HCT116 (cell line): ENCODE data around the gene TDO2. TPM values are rescaled to one million over a fixed set of nuclear protein-coding genes. Genes with fewer than 3 reads are reported as not detected.

Experiments
- ATAC-seq: fragments of 200-7000 bp; cut with Tn5 transposase; 2 replicates; pipeline ENCODE4 v1.9.1; 2020; ENCODE audit warnings: mild to moderate bottlenecking, moderate library complexity
- BruUV-seq: library from RNA; stranded (reverse); fragments of 400-500 nt; replicated peaks from 2 replicates; lab custom pipeline; 2021; lab: Mats Ljungman, UMichigan
- CTCF ChIA-PET: fragments of 300-600 bp; sonication (Branson Sonifier 250); formaldehyde crosslinking; loops from one replicate; lab custom pipeline; 2021; ENCODE audit warnings: antibody characterized with exemption; lab: Charles Lee
- POLR2A ChIA-PET: fragments of 300-600, 350-600 bp; sonication (Branson Sonifier 250); formaldehyde crosslinking; loops from one replicate; lab custom pipeline; 2021; ENCODE audit warnings: antibody characterized with exemption; lab: Charles Lee
- RAD21 ChIA-PET, 2 experiments: fragments of 300-600 bp; sonication (Branson Sonifier 250); formaldehyde crosslinking; loops; one replicate each; lab custom pipeline; 2023; ENCODE audit warnings: low total read pairs in 2 of 2; ENCODE audit not compliant: uncharacterized antibody in 2 of 2, unreplicated experiment in 2 of 2, low non-redundant PET in 1 of 2; lab: Charles Lee
- DNase-seq: peaks from one replicate; pipeline ENCODE4 v3.0.0-alpha.2; 2010; ENCODE audit warnings: low read depth, low spot score
- H2AFZ ChIP-seq: fragments of 200-600 bp; shearing (Covaris generic), sonication (generic); 2 replicates; pipeline ENCODE4 v1.6.1; 2017; ENCODE audit warnings: low read depth, mixed run types, mixed read lengths, antibody characterized with exemption, low read length; ENCODE audit not compliant: poor library complexity, severe bottlenecking
- H3K27ac ChIP-seq: 2 replicates; pipeline ENCODE4 v1.5.1; 2012; ENCODE audit warnings: low read depth, low read length
- H3K27me3 ChIP-seq: fragments of 200-600 bp; sonication (generic); 2 replicates; pipeline ENCODE4 v1.6.1; 2016; ENCODE audit warnings: mixed run types, low read length, mixed read lengths; ENCODE audit not compliant: insufficient read depth
- H3K36me3 ChIP-seq, 2 experiments: fragments of 200-500 bp in 1 of 2; fragments of 200-600 bp in 1 of 2; sonication (Bioruptor generic) in 1 of 2; sonication (generic) in 1 of 2; 2 replicates each; pipeline versions ENCODE4 v1.5.1 to v1.6.1; 2014 to 2016; ENCODE audit warnings: low read length in 2 of 2, inconsistent platforms in 1 of 2, mixed read lengths in 1 of 2, mixed run types in 1 of 2; ENCODE audit not compliant: insufficient read depth in 2 of 2, control insufficient read depth in 1 of 2
- H3K4me1 ChIP-seq, 2 experiments: fragments of 200-600 bp in 1 of 2; sonication (generic) in 1 of 2; 2 replicates each; pipeline versions ENCODE4 v1.5.1 to v1.6.1; 2012 to 2017; ENCODE audit warnings: low read length in 2 of 2, inconsistent platforms in 1 of 2, mild to moderate bottlenecking in 1 of 2, mixed read lengths in 1 of 2, mixed run types in 1 of 2, moderate library complexity in 1 of 2; ENCODE audit not compliant: insufficient read depth in 2 of 2, control insufficient read depth in 1 of 2
- H3K4me2 ChIP-seq: fragments of 200-600 bp; sonication (generic); 2 replicates; pipeline ENCODE4 v1.6.1; 2017; ENCODE audit warnings: mixed run types, low read length, mixed read lengths
- H3K4me3 ChIP-seq, 2 experiments: fragments of 200-600 bp in 1 of 2; sonication (generic) in 1 of 2; replicated peaks in 1 of 2; 2 replicates each; pipeline ENCODE4 v1.5.1; 2011 to 2016; ENCODE audit warnings: low read length in 2 of 2, control low read depth in 1 of 2, low read depth in 1 of 2, mild to moderate bottlenecking in 1 of 2, mixed read lengths in 1 of 2, mixed run types in 1 of 2
- H3K79me2 ChIP-seq: fragments of 200-600 bp; sonication (generic); 2 replicates; pipeline ENCODE4 v1.6.1; 2017; ENCODE audit warnings: mild to moderate bottlenecking, mixed run types, low read length, moderate library complexity, mixed read lengths; ENCODE audit not compliant: insufficient read depth
- H3K9ac ChIP-seq: fragments of 200-600 bp; sonication (generic); 2 replicates; pipeline ENCODE4 v1.6.1; 2016; ENCODE audit warnings: low read length, mixed read lengths
- H3K9me2 ChIP-seq: fragments of 200-600 bp; sonication (generic), shearing (Covaris generic); 2 replicates; pipeline ENCODE4 v1.6.1; 2017; ENCODE audit warnings: mixed run types, mild to moderate bottlenecking, moderate library complexity; ENCODE audit not compliant: insufficient read depth
- H3K9me3 ChIP-seq, 2 experiments: fragments of 200-500 bp in 1 of 2; fragments of 200-600 bp in 1 of 2; sonication (Bioruptor generic) in 1 of 2; sonication (generic) in 1 of 2; 2 replicates each; pipeline ENCODE4 v1.6.1; 2014 to 2017; ENCODE audit warnings: low read length in 2 of 2, mixed read lengths in 2 of 2, inconsistent platforms in 1 of 2, low read depth in 1 of 2, mild to moderate bottlenecking in 1 of 2, mixed run types in 1 of 2, moderate library complexity in 1 of 2; ENCODE audit not compliant: control insufficient read depth in 1 of 2, insufficient read depth in 1 of 2
- H4K20me1 ChIP-seq: fragments of 200-600 bp; sonication (generic), shearing (Covaris generic); 2 replicates; pipeline ENCODE4 v1.6.1; 2017; ENCODE audit warnings: mixed run types, mild to moderate bottlenecking, moderate library complexity; ENCODE audit not compliant: insufficient read depth
- EGR1 ChIP-seq: IDR thresholded peaks from 2 replicates; pipeline ENCODE4 v1.6.1; 2012; ENCODE audit warnings: low read depth
- POLR2A ChIP-seq: IDR thresholded peaks from 2 replicates; pipeline ENCODE4 v1.7.0; 2011; ENCODE audit warnings: borderline replicate concordance; ENCODE audit not compliant: insufficient read depth, insufficient read length; ENCODE audit errors: extremely low read depth
- POLR2AphosphoS5 ChIP-seq: IDR thresholded peaks from 2 replicates; pipeline ENCODE4 v1.6.1; 2011; ENCODE audit warnings: mild to moderate bottlenecking, low read depth, low read length, moderate library complexity
- TCF7L2 ChIP-seq: IDR thresholded peaks from 2 replicates; pipeline ENCODE4 v1.7.0; 2011; ENCODE audit warnings: borderline replicate concordance, inconsistent platforms; ENCODE audit not compliant: insufficient read depth, insufficient read length; ENCODE audit errors: extremely low read depth
- ZFX ChIP-seq: fragments of 450-650 bp; IDR thresholded peaks from 2 replicates; pipeline ENCODE4 v1.6.1; 2017
- intact Hi-C: fragments of 100-400 bp; cut with micrococcal nuclease; formaldehyde crosslinking; loops from 2 replicates; pipeline ENCODE4 v1.10.0; 2022
- total RNA-seq: library from RNA; stranded (reverse); gene quantifications from one replicate; pipeline ENCODE4 v1.2.1, GENCODE V29; 2021; ENCODE audit not compliant: unreplicated experiment
- TF ChIP-seq, protein P1 (sequence below): IDR thresholded peaks from 2 replicates; pipeline ENCODE4 v1.6.1; 2011; ENCODE audit warnings: mild to moderate bottlenecking, low read length, moderate library complexity; ENCODE audit not compliant: insufficient replicate concordance; ENCODE audit errors: extremely low read depth
- TF ChIP-seq, protein P2 (sequence below): IDR thresholded peaks from 2 replicates; pipeline ENCODE4 v1.6.1; 2012; ENCODE audit warnings: low read depth

TDO2 gene
- total RNA-seq, 1 experiment from 2014 or later = 0.27 TPM

DNA sequence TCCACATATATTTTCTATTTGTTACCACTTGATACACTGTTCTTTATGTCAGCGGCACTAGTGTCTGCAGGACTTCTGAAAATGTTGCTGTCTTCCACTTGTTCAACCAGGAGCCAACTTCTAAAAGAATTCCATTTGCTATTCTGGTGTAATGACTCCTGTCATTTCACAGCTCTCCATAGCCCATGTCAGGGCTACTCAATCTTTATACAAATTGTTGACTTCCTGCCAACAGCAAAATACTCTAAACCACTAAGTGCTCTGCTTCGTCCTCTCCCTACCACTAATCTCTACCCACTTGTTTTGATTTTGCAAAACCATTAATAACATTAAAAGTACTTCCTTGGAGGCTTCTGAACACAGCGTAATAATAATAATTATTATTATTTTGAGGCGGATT, 43.0 kb downstream of the TDO2 start:
- no peak for DNase-seq
- no peaks in the 10 kb centered on the region for H3K4me1 ChIP-seq
- BruUV-seq = no TSS peak

More for the DNA sequence above, 43.0 kb downstream of the TDO2 start:
- H4K20me1 ChIP-seq = no peaks in the 10 kb centered on the region
- H3K9me3 ChIP-seq = no peaks in the 10 kb centered on the region
- no peaks in the 10 kb centered on the region for H3K79me2 ChIP-seq
- no peaks in the 10 kb centered on the region for H3K27me3 ChIP-seq
- intact Hi-C loops = no loop called here
- ATAC-seq = no peak
- no peak overlapping the region for H3K4me3 ChIP-seq
- no peak overlapping the region for H3K9ac ChIP-seq
- POLR2A ChIA-PET = no interaction called here
- no peaks in the 10 kb centered on the region for H3K36me3 ChIP-seq
- no peaks in the 10 kb centered on the region for H3K9me2 ChIP-seq
- no peak overlapping the region for H3K4me2 ChIP-seq
- TF ChIP-seq ZFX = no peak
- TF ChIP-seq, protein P1, sequence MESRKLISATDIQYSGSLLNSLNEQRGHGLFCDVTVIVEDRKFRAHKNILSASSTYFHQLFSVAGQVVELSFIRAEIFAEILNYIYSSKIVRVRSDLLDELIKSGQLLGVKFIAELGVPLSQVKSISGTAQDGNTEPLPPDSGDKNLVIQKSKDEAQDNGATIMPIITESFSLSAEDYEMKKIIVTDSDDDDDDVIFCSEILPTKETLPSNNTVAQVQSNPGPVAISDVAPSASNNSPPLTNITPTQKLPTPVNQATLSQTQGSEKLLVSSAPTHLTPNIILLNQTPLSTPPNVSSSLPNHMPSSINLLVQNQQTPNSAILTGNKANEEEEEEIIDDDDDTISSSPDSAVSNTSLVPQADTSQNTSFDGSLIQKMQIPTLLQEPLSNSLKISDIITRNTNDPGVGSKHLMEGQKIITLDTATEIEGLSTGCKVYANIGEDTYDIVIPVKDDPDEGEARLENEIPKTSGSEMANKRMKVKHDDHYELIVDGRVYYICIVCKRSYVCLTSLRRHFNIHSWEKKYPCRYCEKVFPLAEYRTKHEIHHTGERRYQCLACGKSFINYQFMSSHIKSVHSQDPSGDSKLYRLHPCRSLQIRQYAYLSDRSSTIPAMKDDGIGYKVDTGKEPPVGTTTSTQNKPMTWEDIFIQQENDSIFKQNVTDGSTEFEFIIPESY = no peak
- TF ChIP-seq POLR2AphosphoS5 = no peak
- TF ChIP-seq, protein P2, sequence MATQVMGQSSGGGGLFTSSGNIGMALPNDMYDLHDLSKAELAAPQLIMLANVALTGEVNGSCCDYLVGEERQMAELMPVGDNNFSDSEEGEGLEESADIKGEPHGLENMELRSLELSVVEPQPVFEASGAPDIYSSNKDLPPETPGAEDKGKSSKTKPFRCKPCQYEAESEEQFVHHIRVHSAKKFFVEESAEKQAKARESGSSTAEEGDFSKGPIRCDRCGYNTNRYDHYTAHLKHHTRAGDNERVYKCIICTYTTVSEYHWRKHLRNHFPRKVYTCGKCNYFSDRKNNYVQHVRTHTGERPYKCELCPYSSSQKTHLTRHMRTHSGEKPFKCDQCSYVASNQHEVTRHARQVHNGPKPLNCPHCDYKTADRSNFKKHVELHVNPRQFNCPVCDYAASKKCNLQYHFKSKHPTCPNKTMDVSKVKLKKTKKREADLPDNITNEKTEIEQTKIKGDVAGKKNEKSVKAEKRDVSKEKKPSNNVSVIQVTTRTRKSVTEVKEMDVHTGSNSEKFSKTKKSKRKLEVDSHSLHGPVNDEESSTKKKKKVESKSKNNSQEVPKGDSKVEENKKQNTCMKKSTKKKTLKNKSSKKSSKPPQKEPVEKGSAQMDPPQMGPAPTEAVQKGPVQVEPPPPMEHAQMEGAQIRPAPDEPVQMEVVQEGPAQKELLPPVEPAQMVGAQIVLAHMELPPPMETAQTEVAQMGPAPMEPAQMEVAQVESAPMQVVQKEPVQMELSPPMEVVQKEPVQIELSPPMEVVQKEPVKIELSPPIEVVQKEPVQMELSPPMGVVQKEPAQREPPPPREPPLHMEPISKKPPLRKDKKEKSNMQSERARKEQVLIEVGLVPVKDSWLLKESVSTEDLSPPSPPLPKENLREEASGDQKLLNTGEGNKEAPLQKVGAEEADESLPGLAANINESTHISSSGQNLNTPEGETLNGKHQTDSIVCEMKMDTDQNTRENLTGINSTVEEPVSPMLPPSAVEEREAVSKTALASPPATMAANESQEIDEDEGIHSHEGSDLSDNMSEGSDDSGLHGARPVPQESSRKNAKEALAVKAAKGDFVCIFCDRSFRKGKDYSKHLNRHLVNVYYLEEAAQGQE = no peak
- TF ChIP-seq POLR2A = no peak
- TF ChIP-seq EGR1 = no peak
- TF ChIP-seq TCF7L2 = no peak
- TF ChIP-seq, all 23 proteins: peak for 0
- Histone ChIP-seq H2AFZ (no peak overlapping the region), H3K27ac (no peak overlapping the region)
- RAD21 ChIA-PET = no interaction called here
- CTCF ChIA-PET = no interaction called here
